ENCODE data around the gene CTCFL. TPM values are rescaled to one million over a fixed set of nuclear protein-coding genes. Genes with fewer than 3 reads are reported as not detected.

Gene CTCFL
- total and polyA plus RNA-seq, 4 experiments from 2014 or later: not detected

DNA sequence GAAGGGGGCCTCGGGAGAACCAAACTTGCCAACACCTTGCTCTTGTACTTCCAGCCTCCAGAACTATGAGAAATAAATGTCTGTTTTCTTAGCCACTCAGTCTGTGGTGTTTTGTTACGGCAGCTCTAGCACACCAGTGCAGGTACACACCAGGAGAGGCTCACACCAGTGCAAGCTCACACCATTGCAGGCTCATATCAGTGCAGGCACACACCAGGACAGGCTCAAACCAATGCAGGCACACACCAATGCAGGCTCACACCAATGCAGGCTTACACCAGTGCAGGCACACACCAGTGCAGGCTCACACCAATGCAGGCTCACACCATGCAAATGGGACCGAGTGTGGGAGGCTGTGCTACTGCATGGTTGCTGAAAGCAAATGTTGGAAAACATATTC lies 4.9 kb upstream of the CTCFL start:
- ChIA-PET CTCF (ENCODE audit: partially characterized antibody) (no interaction called here), POLR2A (ENCODE audit: partially characterized antibody) (no interaction called here)
- Mint-ChIP-seq H3K4me1 (peaks cover 0 to 2% (median 0%) of the 10 kb centered on the region in 4 donors), H3K27me3 (peaks cover 8 to 14% of the 10 kb centered on the region in 2 donors), H3K27ac (no peak overlapping the region), H3K4me3 (no peak overlapping the region), H3K36me3 (no peaks in the 10 kb centered on the region), H3K9me3 (no peaks in the 10 kb centered on the region)
- no peak overlapping the region for H3K27ac ChIP-seq (ENCODE audit: low read depth, low read length)
- DNase-seq: no peak
- no peaks in the 10 kb centered on the region for H3K36me3 ChIP-seq (ENCODE audit: insufficient read depth, low read length)
- no peaks in the 10 kb centered on the region for H3K9me3 ChIP-seq (ENCODE audit: control insufficient read depth in 1 of 2, low read length in 2 of 2)
- H3K4me3 ChIP-seq (ENCODE audit: low read length in 2 of 2): no peak overlapping the region
- no peaks in the 10 kb centered on the region for H3K27me3 ChIP-seq (ENCODE audit: insufficient read depth, low read length)
- H3K4me1 ChIP-seq (ENCODE audit: insufficient read depth, low read length): no peaks in the 10 kb centered on the region
- intact Hi-C loops (cut with micrococcal nuclease): no loop called here

DNA sequence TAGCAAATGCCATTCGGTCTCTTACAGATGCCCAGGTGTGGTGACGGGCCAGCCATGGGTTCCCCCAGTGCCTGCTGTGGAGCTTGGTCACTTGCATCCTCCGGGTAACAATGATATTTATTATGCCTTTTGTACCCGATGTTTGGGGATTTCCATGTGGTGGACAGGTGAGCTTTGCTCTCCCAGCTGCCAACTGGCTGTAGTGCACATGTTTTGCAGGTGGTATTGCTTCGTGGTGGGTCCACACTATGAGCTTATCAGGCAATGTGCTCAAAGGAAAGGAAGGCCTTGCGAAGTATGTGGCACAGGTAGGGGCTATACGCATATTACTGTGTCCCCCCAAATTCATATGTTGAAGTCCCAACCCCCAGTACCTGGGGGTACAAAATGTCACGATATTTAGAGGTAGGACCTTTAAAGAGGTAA lies 4.2 kb upstream of the CTCFL start:
- Histone ChIP-seq H3K4me3 (ENCODE audit: low read length in 2 of 2) (no peak overlapping the region), H3K27me3 (ENCODE audit: insufficient read depth, low read length) (no peaks in the 10 kb centered on the region), H3K9me3 (ENCODE audit: control insufficient read depth in 1 of 2, low read length in 2 of 2) (no peaks in the 10 kb centered on the region), H3K27ac (ENCODE audit: low read depth, low read length) (no peak overlapping the region), H3K36me3 (ENCODE audit: insufficient read depth, low read length) (no peaks in the 10 kb centered on the region), H3K4me1 (ENCODE audit: insufficient read depth, low read length) (no peaks in the 10 kb centered on the region)
- H3K9me3 Mint-ChIP-seq: no peaks in the 10 kb centered on the region
- CTCF ChIA-PET (ENCODE audit: partially characterized antibody): no interaction called here
- H3K36me3 Mint-ChIP-seq: no peaks in the 10 kb centered on the region
- peaks cover 0 to 2% (median 0%) of the 10 kb centered on the region in 4 donors for H3K4me1 Mint-ChIP-seq
- H3K27ac Mint-ChIP-seq: no peak overlapping the region
- H3K4me3 Mint-ChIP-seq: no peak overlapping the region
- intact Hi-C loops (cut with micrococcal nuclease): no loop called here
- POLR2A ChIA-PET (ENCODE audit: partially characterized antibody): no interaction called here
- DNase-seq: no peak
- H3K27me3 Mint-ChIP-seq: peaks cover 5 to 12% of the 10 kb centered on the region in 2 donors

DNA sequence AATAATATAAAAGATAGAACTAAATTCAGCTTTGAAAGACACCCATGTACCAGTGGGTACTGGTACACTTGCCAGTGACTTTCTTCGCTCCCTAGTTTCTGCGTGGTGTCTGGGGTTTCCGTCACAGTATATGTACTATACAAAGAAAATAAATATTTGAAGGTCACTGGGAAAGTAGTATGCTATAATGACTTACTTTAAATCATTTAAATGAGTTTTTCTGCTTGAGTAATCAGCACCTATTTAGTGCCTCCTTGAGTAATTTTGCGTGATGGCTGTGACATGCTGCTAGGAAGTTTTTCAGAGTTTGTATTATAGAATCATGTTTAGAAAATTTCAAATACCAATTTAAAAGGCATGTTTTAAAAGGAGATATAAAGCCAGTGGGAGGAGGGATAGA lies 3.2 kb upstream of the CTCFL start:
- no peaks in the 10 kb centered on the region for H3K9me3 ChIP-seq (ENCODE audit: control insufficient read depth in 1 of 2, low read length in 2 of 2)
- no peaks in the 10 kb centered on the region for H3K4me1 ChIP-seq (ENCODE audit: insufficient read depth, low read length)
- no peak overlapping the region for H3K4me3 ChIP-seq (ENCODE audit: low read length in 2 of 2)
- Mint-ChIP-seq H3K9me3 (no peaks in the 10 kb centered on the region), H3K27me3 (peaks cover 0 to 4% of the 10 kb centered on the region in 2 donors), H3K36me3 (no peaks in the 10 kb centered on the region), H3K4me3 (no peak overlapping the region), H3K4me1 (peaks cover 0 to 3% (median under 1%) of the 10 kb centered on the region in 4 donors), H3K27ac (no peak overlapping the region)
- DNase-seq: no peak
- CTCF ChIA-PET (ENCODE audit: partially characterized antibody): no interaction called here
- H3K36me3 ChIP-seq (ENCODE audit: insufficient read depth, low read length): no peaks in the 10 kb centered on the region
- POLR2A ChIA-PET (ENCODE audit: partially characterized antibody): no interaction called here
- no peak overlapping the region for H3K27ac ChIP-seq (ENCODE audit: low read depth, low read length)
- intact Hi-C loops (cut with micrococcal nuclease): no loop called here
- no peaks in the 10 kb centered on the region for H3K27me3 ChIP-seq (ENCODE audit: insufficient read depth, low read length)

DNA sequence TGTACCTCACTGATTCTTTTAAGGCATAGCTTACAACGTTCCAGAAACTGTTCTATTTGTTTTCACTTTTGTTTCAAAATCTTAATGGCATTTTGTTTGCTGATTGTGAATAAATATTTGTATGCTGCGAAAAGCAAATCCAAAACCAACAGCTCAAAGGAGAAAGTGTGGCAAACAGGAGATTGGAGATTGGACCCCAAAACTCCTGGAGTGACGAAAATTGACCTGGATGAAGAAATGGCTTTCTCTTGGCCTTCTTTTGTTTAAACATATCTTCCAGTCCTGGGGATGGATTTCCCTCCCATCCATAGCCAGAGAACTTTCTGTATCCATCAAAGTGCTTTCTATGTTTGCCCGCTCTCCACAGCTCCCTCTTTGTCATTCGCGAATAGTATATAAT lies 2.8 kb upstream of the CTCFL start:
- no peak overlapping the region for H3K27ac Mint-ChIP-seq
- no peak overlapping the region for H3K4me3 Mint-ChIP-seq
- Histone ChIP-seq H3K4me1 (ENCODE audit: insufficient read depth, low read length) (no peaks in the 10 kb centered on the region), H3K4me3 (ENCODE audit: low read length in 2 of 2) (no peak overlapping the region), H3K9me3 (ENCODE audit: control insufficient read depth in 1 of 2, low read length in 2 of 2) (no peaks in the 10 kb centered on the region), H3K36me3 (ENCODE audit: insufficient read depth, low read length) (no peaks in the 10 kb centered on the region), H3K27me3 (ENCODE audit: insufficient read depth, low read length) (no peaks in the 10 kb centered on the region), H3K27ac (ENCODE audit: low read depth, low read length) (no peak overlapping the region)
- intact Hi-C loops (cut with micrococcal nuclease): no loop called here
- H3K9me3 Mint-ChIP-seq: no peaks in the 10 kb centered on the region
- H3K4me1 Mint-ChIP-seq: peaks cover 3 to 7% (median 5%) of the 10 kb centered on the region in 4 donors
- H3K36me3 Mint-ChIP-seq: no peaks in the 10 kb centered on the region
- POLR2A ChIA-PET (ENCODE audit: partially characterized antibody): no interaction called here
- no peak for DNase-seq
- CTCF ChIA-PET (ENCODE audit: partially characterized antibody): no interaction called here
- H3K27me3 Mint-ChIP-seq: peaks cover 0 to 3% of the 10 kb centered on the region in 2 donors

DNA sequence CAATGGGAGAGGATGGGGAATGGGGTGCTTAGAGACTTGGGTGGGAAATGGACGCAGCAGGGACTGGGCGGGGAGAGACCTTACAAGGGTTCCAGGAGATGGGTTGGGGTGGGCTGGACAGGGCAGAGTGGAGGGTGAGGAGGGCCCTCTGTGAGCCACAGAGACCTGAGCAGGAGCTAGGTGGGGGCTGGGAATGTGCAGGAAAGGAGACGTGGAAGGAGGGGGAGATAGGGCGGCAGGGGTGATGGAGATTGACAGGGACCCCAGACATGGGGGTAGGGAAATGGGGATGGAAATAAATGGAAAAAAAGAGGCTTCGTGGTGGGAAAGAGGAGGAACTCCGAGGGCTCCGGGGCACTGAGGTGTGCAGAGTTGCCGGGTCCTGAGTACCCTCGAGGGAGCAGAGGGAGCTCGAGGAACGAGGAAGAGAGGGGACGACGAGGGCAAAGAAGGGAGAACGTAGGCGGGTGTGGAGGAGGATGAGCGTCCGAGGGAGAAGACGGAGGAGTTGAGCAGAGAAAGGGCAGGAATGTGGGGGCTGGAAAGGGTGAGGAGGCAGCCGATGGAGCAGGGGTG lies 2.0 kb upstream of the CTCFL start:
- no peak for DNase-seq
- Histone ChIP-seq H3K9me3 (ENCODE audit: control insufficient read depth in 1 of 2, low read length in 2 of 2) (no peaks in the 10 kb centered on the region), H3K4me3 (ENCODE audit: low read length in 2 of 2) (no peak overlapping the region), H3K27ac (ENCODE audit: low read depth, low read length) (no peak overlapping the region), H3K4me1 (ENCODE audit: insufficient read depth, low read length) (no peaks in the 10 kb centered on the region), H3K36me3 (ENCODE audit: insufficient read depth, low read length) (no peaks in the 10 kb centered on the region), H3K27me3 (ENCODE audit: insufficient read depth, low read length) (no peaks in the 10 kb centered on the region)
- peaks cover 0 to 2% of the 10 kb centered on the region in 2 donors for H3K27me3 Mint-ChIP-seq
- intact Hi-C loops (cut with micrococcal nuclease): no loop called here
- no peak overlapping the region for H3K27ac Mint-ChIP-seq
- H3K4me3 Mint-ChIP-seq: peak overlapping the region in 1 of 8 donors; percentile 54
- H3K36me3 Mint-ChIP-seq: no peaks in the 10 kb centered on the region
- H3K4me1 Mint-ChIP-seq: peaks cover 6 to 11% (median 8%) of the 10 kb centered on the region in 4 donors
- ChIA-PET POLR2A (ENCODE audit: partially characterized antibody) (no interaction called here), CTCF (ENCODE audit: partially characterized antibody) (no interaction called here)
- peaks cover 0 to 1% (median 0%) of the 10 kb centered on the region in 8 donors for H3K9me3 Mint-ChIP-seq

DNA sequence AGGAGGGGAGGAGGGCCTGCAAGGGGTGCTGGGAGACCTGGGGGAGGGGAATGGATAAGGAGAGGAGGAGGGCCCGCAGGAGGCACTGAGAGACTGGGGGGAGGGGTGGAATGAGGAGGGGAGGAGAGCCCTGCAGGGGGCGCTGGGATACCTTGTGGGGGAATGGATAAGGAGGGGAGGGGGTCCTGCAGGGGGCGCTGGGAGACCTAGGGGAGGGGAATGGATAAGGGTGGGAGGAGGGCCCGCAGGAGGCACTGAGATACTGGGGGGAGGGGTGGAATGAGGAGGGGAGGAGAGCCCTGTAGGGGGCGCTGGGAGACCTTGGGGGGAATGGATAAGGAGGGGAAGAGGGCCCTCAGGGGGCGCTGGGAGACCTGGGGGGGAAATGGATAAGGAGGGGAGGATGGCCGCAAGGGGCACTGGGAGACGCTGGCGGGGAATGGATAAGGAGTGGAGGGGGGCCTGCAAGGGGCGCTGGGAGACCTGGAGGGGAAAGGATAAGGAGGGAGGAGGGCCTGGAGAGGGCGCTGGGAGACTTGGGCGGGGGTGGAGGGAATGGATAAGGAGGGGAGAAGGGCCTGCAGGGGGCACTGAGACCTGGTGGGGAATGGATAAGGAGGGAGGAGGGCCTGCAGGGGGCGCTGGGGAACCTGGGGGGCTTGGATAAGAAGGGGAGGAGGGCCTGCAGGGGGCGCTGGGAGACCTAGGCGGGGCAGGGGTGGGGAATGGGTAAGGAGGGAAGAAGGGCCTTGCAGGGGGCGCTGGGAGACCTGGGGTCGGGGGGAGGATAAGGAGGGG lies 1.3 kb upstream of the CTCFL start:
- Histone ChIP-seq H3K9me3 (ENCODE audit: control insufficient read depth in 1 of 2, low read length in 2 of 2) (no peaks in the 10 kb centered on the region), H3K4me3 (ENCODE audit: low read length in 2 of 2) (no peak overlapping the region), H3K27me3 (ENCODE audit: insufficient read depth, low read length) (no peaks in the 10 kb centered on the region), H3K4me1 (ENCODE audit: insufficient read depth, low read length) (no peaks in the 10 kb centered on the region), H3K36me3 (ENCODE audit: insufficient read depth, low read length) (no peaks in the 10 kb centered on the region), H3K27ac (ENCODE audit: low read depth, low read length) (no peak overlapping the region)
- CTCF ChIA-PET (ENCODE audit: partially characterized antibody): no interaction called here
- intact Hi-C loops (cut with micrococcal nuclease): no loop called here
- H3K4me1 Mint-ChIP-seq: peaks cover 6 to 11% (median 8%) of the 10 kb centered on the region in 4 donors
- H3K9me3 Mint-ChIP-seq: peaks cover 0 to 1% (median 0%) of the 10 kb centered on the region in 8 donors
- no peaks in the 10 kb centered on the region for H3K36me3 Mint-ChIP-seq
- no peak overlapping the region for H3K4me3 Mint-ChIP-seq
- peaks cover 0 to 2% of the 10 kb centered on the region in 2 donors for H3K27me3 Mint-ChIP-seq
- POLR2A ChIA-PET (ENCODE audit: partially characterized antibody): no interaction called here
- no peak overlapping the region for H3K27ac Mint-ChIP-seq
- DNase-seq: no peak

DNA sequence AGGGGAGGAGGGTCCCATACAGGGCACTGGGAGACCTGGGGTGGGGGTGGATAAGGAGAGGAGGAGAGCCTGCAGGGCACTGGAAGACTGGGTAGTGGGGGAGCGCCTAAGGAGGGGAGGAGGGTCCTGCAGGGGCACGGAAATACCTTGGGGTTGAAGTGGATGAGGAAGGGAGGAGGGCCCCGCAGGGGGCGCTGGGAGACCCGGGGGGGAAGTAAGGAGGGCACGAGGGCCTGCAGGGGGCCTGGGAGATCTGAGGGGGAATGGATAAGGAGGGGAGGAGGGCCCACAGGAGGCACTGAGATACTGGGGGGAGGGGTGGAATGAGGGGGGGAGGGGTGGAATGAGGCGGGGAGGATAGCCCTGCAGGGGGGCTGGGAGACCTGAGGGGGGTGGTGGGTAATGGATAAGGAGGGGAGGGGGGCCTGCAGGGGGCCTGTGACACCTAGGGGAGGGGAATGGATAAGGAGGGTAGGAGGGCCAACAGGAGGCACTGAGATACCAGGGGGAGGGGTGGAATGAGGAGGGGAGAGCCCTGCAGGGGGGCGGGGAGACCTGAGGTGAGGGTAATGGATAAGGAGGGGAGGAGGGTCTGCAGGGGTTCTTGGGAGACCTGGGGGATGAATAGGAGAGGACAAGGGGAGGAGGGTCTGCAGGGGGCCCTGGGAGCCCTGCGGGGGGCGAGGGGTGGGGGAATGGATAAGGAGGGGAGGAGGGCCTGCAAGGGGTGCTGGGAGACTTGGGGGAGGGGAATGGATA lies 567 bp upstream of the CTCFL start:
- no peak overlapping the region for H3K27ac ChIP-seq (ENCODE audit: low read depth, low read length)
- H3K9me3 ChIP-seq (ENCODE audit: control insufficient read depth in 1 of 2, low read length in 2 of 2): no peaks in the 10 kb centered on the region
- no peaks in the 10 kb centered on the region for H3K36me3 ChIP-seq (ENCODE audit: insufficient read depth, low read length)
- Mint-ChIP-seq H3K27ac (no peak overlapping the region), H3K4me3 (no peak overlapping the region), H3K4me1 (peaks cover 6 to 11% (median 8%) of the 10 kb centered on the region in 4 donors), H3K36me3 (no peaks in the 10 kb centered on the region), H3K27me3 (peaks cover 0 to 2% of the 10 kb centered on the region in 2 donors), H3K9me3 (peaks cover 0 to 1% (median 0%) of the 10 kb centered on the region in 8 donors)
- no peaks in the 10 kb centered on the region for H3K27me3 ChIP-seq (ENCODE audit: insufficient read depth, low read length)
- ChIA-PET POLR2A (ENCODE audit: partially characterized antibody) (no interaction called here), CTCF (ENCODE audit: partially characterized antibody) (no interaction called here)
- H3K4me1 ChIP-seq (ENCODE audit: insufficient read depth, low read length): no peaks in the 10 kb centered on the region
- H3K4me3 ChIP-seq (ENCODE audit: low read length in 2 of 2): no peak overlapping the region
- DNase-seq: no peak
- intact Hi-C loops (cut with micrococcal nuclease): no loop called here

Measured in CD4-positive, alpha-beta memory T cell (primary cell).